HG03442 (cell line): ENCODE results near the gene QDPR.

Experiments used
- ATAC-seq: cut with Tn5 transposase; IDR thresholded peaks from one replicate; pipeline ENCODE4 v1.9.1; 2021; ENCODE audit warnings: mild to moderate bottlenecking, moderate library complexity; ENCODE audit not compliant: unreplicated experiment

QDPR gene

GRCh38 chr4:17436750-17437090 lies 75.2 kb downstream of the QDPR start:
- ATAC-seq: no peak
